ENCODE measurements around the gene AGRP.

The AGRP gene

GRCh38 chr16:67438824-67439393 lies 44.4 kb downstream of the AGRP start:
- DNase-seq: no peak
- H3K27ac ChIP-seq: no peak overlapping the region
- in situ Hi-C loops (cut with HindIII; ENCODE audit: low pct_ligation_motif_present, low sequenced_read_pairs): no loop called here
- H3K4me3 ChIP-seq (ENCODE audit: low read depth, low read length): no peak overlapping the region
- H3K27me3 ChIP-seq (replicated peaks): no peaks in the 10 kb centered on the region
- no peak for TF ChIP-seq CTCF (IDR thresholded peaks at IDR 0.05; ENCODE audit: low read depth, low read length, missing control alignments)
- H3K36me3 ChIP-seq (replicated peaks): peaks cover 35% of the 10 kb centered on the region

- H3K36me3 ChIP-seq (replicated peaks): peaks cover 33% of the 10 kb centered on the region
Measured at GRCh38 chr16:67438098-67438791, 45.1 kb downstream of the AGRP start.

GRCh38 chr16:67437513-67437912 lies 45.8 kb downstream of the AGRP start:
- no peak overlapping the region for H3K27ac ChIP-seq
- no peaks in the 10 kb centered on the region for H3K27me3 ChIP-seq (replicated peaks)
- DNase-seq: no peak
- peaks cover 31% of the 10 kb centered on the region for H3K36me3 ChIP-seq (replicated peaks)
- no peak for TF ChIP-seq CTCF (IDR thresholded peaks at IDR 0.05; ENCODE audit: low read depth, low read length, missing control alignments)
- H3K4me3 ChIP-seq (ENCODE audit: low read depth, low read length): no peak overlapping the region
- in situ Hi-C loops (cut with HindIII; ENCODE audit: low pct_ligation_motif_present, low sequenced_read_pairs): no loop called here

More at GRCh38 chr16:67438098-67438791, 45.1 kb downstream of the AGRP start:
- no peak overlapping the region for H3K27ac ChIP-seq
- no peak for DNase-seq
- H3K27me3 ChIP-seq (replicated peaks): no peaks in the 10 kb centered on the region
- no peak for TF ChIP-seq CTCF (IDR thresholded peaks at IDR 0.05; ENCODE audit: low read depth, low read length, missing control alignments)
- H3K4me3 ChIP-seq (ENCODE audit: low read depth, low read length): no peak overlapping the region
- in situ Hi-C loops (cut with HindIII; ENCODE audit: low pct_ligation_motif_present, low sequenced_read_pairs): no loop called here

- Histone ChIP-seq H3K27ac (no peak overlapping the region), H3K36me3 (replicated peaks) (peaks cover 26% of the 10 kb centered on the region), H3K4me3 (ENCODE audit: low read depth, low read length) (no peak overlapping the region), H3K27me3 (replicated peaks) (no peaks in the 10 kb centered on the region)
- no peak for TF ChIP-seq CTCF (IDR thresholded peaks at IDR 0.05; ENCODE audit: low read depth, low read length, missing control alignments)
- in situ Hi-C loops (cut with HindIII; ENCODE audit: low pct_ligation_motif_present, low sequenced_read_pairs): no loop called here
- DNase-seq: no peak
Measured at GRCh38 chr16:67436640-67437193, 46.6 kb downstream of the AGRP start.

GRCh38 chr16:67435758-67436164 lies 47.6 kb downstream of the AGRP start:
- Histone ChIP-seq H3K27ac (no peak overlapping the region), H3K27me3 (replicated peaks) (peaks cover 2% of the 10 kb centered on the region), H3K4me3 (ENCODE audit: low read depth, low read length) (no peak overlapping the region), H3K36me3 (replicated peaks) (peaks cover 22% of the 10 kb centered on the region)
- TF ChIP-seq CTCF (IDR thresholded peaks at IDR 0.05; ENCODE audit: low read depth, low read length, missing control alignments): no peak
- no peak for DNase-seq
- in situ Hi-C loops (cut with HindIII; ENCODE audit: low pct_ligation_motif_present, low sequenced_read_pairs): no loop called here

Measured in brain microvascular endothelial cell (primary cell).